ENCODE results near the gene TRMT10C. TPM values are rescaled to one million over a fixed set of nuclear protein-coding genes. Genes with fewer than 3 reads are reported as not detected.

TRMT10C gene
- 10 to 100 TPM; 14.1 to 22.4 (median 18.0) TPM for total RNA-seq
- 10 to 100 TPM; 21.9 to 25.8 (median 24.4) TPM for polyA plus RNA-seq
- long read RNA-seq, donor 1, transcript TRMT10C-201 (2 exons, 1,819 nt), result major isoform, 15 of 15 reads
- long read RNA-seq, donor 1, partial matches to known transcripts, result 0 of 15 reads
- long read RNA-seq, donor 1, other reads (novel, unspliced or antisense), result 0 of 15 reads
- long read RNA-seq, donor 2, transcript TRMT10C-201 (2 exons, 1,819 nt), result major isoform, 11 of 11 reads
- long read RNA-seq, donor 2, partial matches to known transcripts, result 0 of 11 reads
- long read RNA-seq, donor 2, other reads (novel, unspliced or antisense), result 0 of 11 reads

GRCh38 chr3:101561630-101562328, at the start of gene TRMT10C:
Gene TRMT10C, plus strand, starts transcription at chr3:101561868. Its CDS starts 2,914 bp downstream, at chr3:101564782.
- intact Hi-C loops (cut with DNase I; ENCODE audit: low total_unique reads), result no loop called here
- DNase-seq, result peak; percentile 98
- Histone ChIP-seq H3K27me3 (replicated peaks in 1 of 7) (peaks cover 0 to 20% (median 3%) of the 10 kb centered on the region in 7 donors), H3K4me1 (peaks cover 10 to 48% (median 36%) of the 10 kb centered on the region in 6 donors), H3K9me3 (no peaks in the 10 kb centered on the region), H3K36me3 (peaks cover 0 to 30% (median 20%) of the 10 kb centered on the region in 6 donors), H3K4me3 (peak within 1 kb of the TSS; percentile 52 to 87 (median 83)), H3K27ac (peak within 1 kb of the TSS; percentile 88 to 96 (median 93))
- WGBS, 5 donors, result 0% methylated on average over 27 to 35 of the region's 35 CpGs
- TF ChIP-seq POLR2AphosphoS5 (IDR thresholded peaks at IDR 0.05) (peak; percentile 96 to 98 (median 97)), CTCF (IDR thresholded peaks at IDR 0.05 in 8 of 11, conservative IDR thresholded peaks at IDR 0.05 in 3 of 11) (no peak), POLR2A (IDR thresholded peaks at IDR 0.05) (peak in 1 of 3 donors; percentile 87)

- H3K9me3 ChIP-seq, result no peaks in the 10 kb centered on the region
- peak overlapping the region; percentile 89 to 97 (median 94) for H3K27ac ChIP-seq
- DNase-seq, result no peak
- no peak for TF ChIP-seq POLR2AphosphoS5 (IDR thresholded peaks at IDR 0.05)
- no peak for TF ChIP-seq POLR2A (IDR thresholded peaks at IDR 0.05)
- TF ChIP-seq CTCF (IDR thresholded peaks at IDR 0.05 in 8 of 11, conservative IDR thresholded peaks at IDR 0.05 in 3 of 11), result no peak
- peak overlapping the region; percentile 67 to 88 (median 82) for H3K4me3 ChIP-seq
- peaks cover 0 to 7% (median 0%) of the 10 kb centered on the region in 7 donors for H3K27me3 ChIP-seq (replicated peaks in 1 of 7)
- peaks cover 14 to 52% (median 29%) of the 10 kb centered on the region in 6 donors for H3K4me1 ChIP-seq
- 1 to 2% (median 1%) methylated on average over 9 of the region's 9 CpGs for WGBS, 5 donors
- intact Hi-C loops (cut with DNase I; ENCODE audit: low total_unique reads), result no loop called here
- peaks cover 0 to 4% (median 0%) of the 10 kb centered on the region in 6 donors for H3K36me3 ChIP-seq
Measured at GRCh38 chr3:101512396-101512645, 49.3 kb upstream of the TRMT10C start.

GRCh38 chr3:101512646-101513418, 48.8 kb upstream of the TRMT10C start, which contains the start of gene SENP7:
Gene SENP7, minus strand, starts transcription at chr3:101513212. Its CDS starts 82 bp downstream, at chr3:101513130.
- peaks cover 14 to 52% (median 29%) of the 10 kb centered on the region in 6 donors for H3K4me1 ChIP-seq
- peak; percentile 91 for DNase-seq
- peak within 1 kb of the TSS; percentile 67 to 88 (median 82) for H3K4me3 ChIP-seq
- no peak for TF ChIP-seq CTCF (IDR thresholded peaks at IDR 0.05 in 8 of 11, conservative IDR thresholded peaks at IDR 0.05 in 3 of 11)
- TF ChIP-seq POLR2AphosphoS5 (IDR thresholded peaks at IDR 0.05), result peak; percentile 58 to 73 (median 71)
- no peak for TF ChIP-seq POLR2A (IDR thresholded peaks at IDR 0.05)
- H3K27ac ChIP-seq, result peak within 1 kb of the TSS; percentile 89 to 97 (median 94)
- WGBS, 5 donors, result 0 to 1% (median 0%) methylated on average over 39 to 54 of the region's 54 CpGs
- H3K36me3 ChIP-seq, result no peaks in the 10 kb centered on the region
- no peaks in the 10 kb centered on the region for H3K9me3 ChIP-seq
- peaks cover 0 to 7% (median 0%) of the 10 kb centered on the region in 7 donors for H3K27me3 ChIP-seq (replicated peaks in 1 of 7)
- intact Hi-C loops (cut with DNase I; ENCODE audit: low total_unique reads), result no loop called here
